NOMO-1 treated with DMSO at 0.1 percent for 48 hours (cell line): Measurements from ENCODE around the gene CCDC93.

Experiments
- DNase-seq: peaks from one replicate; lab custom pipeline; 2025; ENCODE audit not compliant: unreplicated experiment; lab: John Stamatoyannopoulos, UW

Gene CCDC93

GRCh38 chr2:117994729-117995128, 19.1 kb downstream of the CCDC93 start:
- no peak for DNase-seq

- no peak for DNase-seq
Observed at GRCh38 chr2:117989854-117990438, 23.9 kb downstream of the CCDC93 start.

- DNase-seq = no peak
Observed at GRCh38 chr2:117987121-117987520, 26.7 kb downstream of the CCDC93 start.

GRCh38 chr2:117985092-117985491, 28.8 kb downstream of the CCDC93 start:
- DNase-seq = no peak

- no peak for DNase-seq
Observed at GRCh38 chr2:117984208-117984607, 29.7 kb downstream of the CCDC93 start.

- DNase-seq = peak; percentile 0
Observed at GRCh38 chr2:117983040-117983439, 30.8 kb downstream of the CCDC93 start.

- no peak for DNase-seq
Observed at GRCh38 chr2:117982376-117983033, 31.4 kb downstream of the CCDC93 start.

- no peak for DNase-seq
Observed at GRCh38 chr2:117981810-117982209, 32.1 kb downstream of the CCDC93 start.

- DNase-seq = peak; percentile 75
Observed at GRCh38 chr2:117980783-117981676, 32.8 kb downstream of the CCDC93 start.

GRCh38 chr2:117979911-117980701, 33.8 kb downstream of the CCDC93 start:
- DNase-seq = no peak

GRCh38 chr2:117977696-117978095, 36.2 kb downstream of the CCDC93 start:
- DNase-seq = no peak

GRCh38 chr2:117976581-117976980, 37.3 kb downstream of the CCDC93 start:
- DNase-seq = no peak

GRCh38 chr2:117973498-117974082, 40.3 kb downstream of the CCDC93 start:
- DNase-seq = no peak

- no peak for DNase-seq
Observed at GRCh38 chr2:117972476-117973123, 41.3 kb downstream of the CCDC93 start.

- no peak for DNase-seq
Observed at GRCh38 chr2:117968722-117969121, 45.1 kb downstream of the CCDC93 start.

- no peak for DNase-seq
Observed at GRCh38 chr2:117967977-117968718, 45.7 kb downstream of the CCDC93 start.

GRCh38 chr2:117963446-117963845, 50.4 kb downstream of the CCDC93 start:
- no peak for DNase-seq

- DNase-seq = no peak
Observed at GRCh38 chr2:117961201-117961600, 52.7 kb downstream of the CCDC93 start.

GRCh38 chr2:117960231-117960630, 53.6 kb downstream of the CCDC93 start:
- no peak for DNase-seq

- DNase-seq = no peak
Observed at GRCh38 chr2:117958186-117958585, 55.7 kb downstream of the CCDC93 start.
